ENCODE results near the gene CRISPLD2. TPM values are rescaled to one million over a fixed set of nuclear protein-coding genes. Genes with fewer than 3 reads are reported as not detected.

CRISPLD2 gene
- total and polyA plus RNA-seq, 9 of the 15 experiments (the other 6 are each of a cell fraction or from before 2014, with no cell fraction given), result 0.03 to 0.24 (median 0.04) TPM; not detected in 4

GRCh38 chr16:84879569-84880487 lies 60.0 kb downstream of the CRISPLD2 start (continued):
- TF ChIP-seq DIDO1 (tag; IDR thresholded peaks at IDR 0.05; ENCODE audit: low read depth) (no peak; the same call in 1 of the 2 replicates), ASH1L (IDR thresholded peaks at IDR 0.05; ENCODE audit: borderline replicate concordance, low read depth, partially characterized antibody) (no peak), YBX1 (IDR thresholded peaks at IDR 0.05) (0 out of 2 replicates have a peak, but pooled peaks have one; percentile 26), C11orf30 (IDR thresholded peaks at IDR 0.05; ENCODE audit: low read depth) (peak; percentile 80), CEBPB (tag; IDR thresholded peaks at IDR 0.05) (no peak), ZC3H8 (IDR thresholded peaks at IDR 0.05) (no peak), HMGN3 (IDR thresholded peaks at IDR 0.05; ENCODE audit: borderline replicate concordance, extremely low read depth, insufficient read length, low read depth, low read length) (peak; percentile 10), DNMT1 (IDR thresholded peaks at IDR 0.05) (no peak), ZNF740 (CRISPR knock-in tag; IDR thresholded peaks at IDR 0.05) (no peak), ZNF740 (tag; IDR thresholded peaks at IDR 0.05) (peak in 1 of 2 experiments; percentile 64; a peak in 2 of 4 replicates), ZNF263 (CRISPR knock-in tag; IDR thresholded peaks at IDR 0.05; ENCODE audit: borderline replicate concordance) (no peak), CC2D1A (IDR thresholded peaks at IDR 0.05) (no peak; the same call in 1 of the 2 replicates), ZBTB8A (IDR thresholded peaks at IDR 0.05; ENCODE audit: partially characterized antibody) (no peak), MLX (CRISPR knock-in tag; conservative IDR thresholded peaks at IDR 0.05) (no peak), ZNF3 (CRISPR knock-in tag; IDR thresholded peaks at IDR 0.05) (no peak), TRIM25 (IDR thresholded peaks at IDR 0.05; ENCODE audit: borderline replicate concordance) (no peak), NCOA6 (IDR thresholded peaks at IDR 0.05) (no peak), ZNF184 (CRISPR knock-in tag; IDR thresholded peaks at IDR 0.05) (no peak), SAFB2 (IDR thresholded peaks at IDR 0.05; ENCODE audit: borderline replicate concordance, low read depth, low read length, severe bottlenecking) (no peak), POLR3A (IDR thresholded peaks at IDR 0.05; ENCODE audit: borderline replicate concordance, extremely low read depth, insufficient read depth, insufficient read length) (no peak), ZKSCAN3 (CRISPR knock-in tag; IDR thresholded peaks at IDR 0.05) (no peak), HNRNPH1 (optimal IDR thresholded peaks at IDR 0.05; ENCODE audit: low read depth, low read length) (no peak), CBFB (CRISPR knock-in tag; IDR thresholded peaks at IDR 0.05) (no peak), CREM (IDR thresholded peaks at IDR 0.05; ENCODE audit: low read depth) (peak; percentile 70), SMARCC2 (IDR thresholded peaks at IDR 0.05; ENCODE audit: low read depth) (peak; percentile 95)
